Ecto neural progenitor cell (in vitro differentiated cells): ENCODE data around the gene KLF1.
A peak's percentile ranks its signal among the peaks of the same experiment; 100 is the strongest.

Source experiments
- DNase-seq: peaks from one replicate; pipeline ENCODE4 v3.0.0-alpha.2; 2018; ENCODE audit warnings: low spot score

The KLF1 gene

GRCh38 chr19:12838182-12838885 is 48.7 kb downstream of the KLF1 start, which contains the start of gene MAST1:
TSS of gene MAST1 (plus strand) at chr19:12838515. CDS start at chr19:12838573, 58 bp downstream.
- DNase-seq, result peak; percentile 82

GRCh38 chr19:12837225-12837624 is 49.8 kb downstream of the KLF1 start:
- no peak for DNase-seq

GRCh38 chr19:12836529-12836863 is 50.5 kb downstream of the KLF1 start:
- no peak for DNase-seq

- DNase-seq, result peak; percentile 67
Observed at GRCh38 chr19:12834976-12835757, 51.8 kb downstream of the KLF1 start.

- no peak for DNase-seq
Observed at GRCh38 chr19:12834566-12834943, 52.4 kb downstream of the KLF1 start, which contains the start of gene RTBDN. TSS of gene RTBDN (minus strand) at chr19:12834579. CDS start at chr19:12829979, 4,600 bp downstream.
